SU-DHL-6 (cell line): Measurements from ENCODE around the gene CPLX1.

Source experiments
- H2AFZ ChIP-seq: fragments of 200-600 bp; sonication (generic); 2 replicates; pipeline ENCODE4 v1.6.1; 2014; ENCODE audit warnings: low read depth, mild to moderate bottlenecking, moderate library complexity, mixed read lengths, antibody characterized with exemption, low read length; ENCODE audit not compliant: severe bottlenecking
- H3F3A ChIP-seq: fragments of 200-600 bp; shearing (Covaris generic); 2 replicates; pipeline ENCODE4 v1.6.0; 2016; ENCODE audit warnings: antibody characterized with exemption, mild to moderate bottlenecking; ENCODE audit not compliant: insufficient read depth
- H3K27ac ChIP-seq: fragments of 200-600 bp; sonication (generic); 2 replicates; pipeline ENCODE4 v1.5.1; 2016; ENCODE audit warnings: low read depth, mild to moderate bottlenecking, low read length, moderate library complexity, mixed read lengths
- H3K27me3 ChIP-seq: fragments of 200-600 bp; sonication (generic), shearing (Covaris generic); 2 replicates; pipeline ENCODE4 v1.6.0; 2014; ENCODE audit warnings: mild to moderate bottlenecking, low read length
- H3K36me3 ChIP-seq: fragments of 200-600 bp; sonication (generic); 2 replicates; pipeline ENCODE4 v1.6.1; 2014; ENCODE audit warnings: mild to moderate bottlenecking, low read length, mixed read lengths
- H3K4me2 ChIP-seq: fragments of 300-600, 200-600 bp; shearing (Covaris generic), sonication (generic); 2 replicates; pipeline ENCODE4 v1.6.0; 2014; ENCODE audit warnings: low read length, low read depth, mild to moderate bottlenecking; ENCODE audit not compliant: poor library complexity, severe bottlenecking
- H3K4me3 ChIP-seq: fragments of 200-600 bp; sonication (generic); 2 replicates; pipeline ENCODE4 v1.5.1; 2014; ENCODE audit warnings: antibody characterized with exemption, low read length, mild to moderate bottlenecking, mixed read lengths; ENCODE audit not compliant: insufficient read depth, poor library complexity, severe bottlenecking
- H3K79me2 ChIP-seq: fragments of 200-600 bp; sonication (generic); 2 replicates; pipeline ENCODE4 v1.6.1; 2014; ENCODE audit warnings: mild to moderate bottlenecking, low read length, moderate library complexity; ENCODE audit not compliant: insufficient read depth
- H3K9ac ChIP-seq: fragments of 200-600 bp; sonication (generic); 2 replicates; pipeline ENCODE4 v1.7.0; 2014; ENCODE audit warnings: mild to moderate bottlenecking, low read length
- H3K9me2 ChIP-seq: fragments of 200-600 bp; sonication (generic); replicated peaks from 2 replicates; pipeline ENCODE4 v1.6.1; 2014; ENCODE audit warnings: low read length; ENCODE audit not compliant: insufficient read depth
- H3K9me3 ChIP-seq: fragments of 200-600 bp; sonication (generic); 2 replicates; pipeline ENCODE4 v1.6.1; 2014; ENCODE audit warnings: low read length, mixed read lengths; ENCODE audit not compliant: insufficient read depth
- H4K20me1 ChIP-seq: fragments of 200-600 bp; sonication (generic); 2 replicates; pipeline ENCODE4 v1.6.1; 2014; ENCODE audit warnings: low read depth, mild to moderate bottlenecking, antibody characterized with exemption, low read length, moderate library complexity, mixed read lengths
- CTCF ChIP-seq: fragments of 200-600 bp; sonication (generic); IDR thresholded peaks from one replicate; pipeline ENCODE4 v1.5.1; 2017; ENCODE audit warnings: antibody characterized with exemption, mild to moderate bottlenecking, low read length, moderate library complexity; ENCODE audit not compliant: insufficient read depth, poor library complexity, severe bottlenecking
- EZH2phosphoT487 ChIP-seq: fragments of 200-600 bp; sonication (generic), shearing (Covaris generic); conservative IDR thresholded peaks from 2 replicates; pipeline ENCODE4 v1.6.1; 2018; ENCODE audit warnings: mild to moderate bottlenecking, antibody characterized with exemption, low read length, moderate library complexity, mixed read lengths

Gene CPLX1

GRCh38 chr4:820230-821172, 5.4 kb downstream of the CPLX1 start:
- H3K9ac ChIP-seq = no peak overlapping the region
- no peak overlapping the region for H3K4me3 ChIP-seq
- no peaks in the 10 kb centered on the region for H3K9me2 ChIP-seq
- no peaks in the 10 kb centered on the region for H3K36me3 ChIP-seq
- H3K27ac ChIP-seq = no peak overlapping the region
- TF ChIP-seq EZH2phosphoT487 (no peak), CTCF (no peak)
- no peaks in the 10 kb centered on the region for H4K20me1 ChIP-seq
- 0 out of 2 replicates have a peak, but pooled peaks cover under 1% of the 10 kb centered on the region for H3F3A ChIP-seq
- H3K9me3 ChIP-seq = no peaks in the 10 kb centered on the region
- no peak overlapping the region for H2AFZ ChIP-seq
- H3K27me3 ChIP-seq = no peaks in the 10 kb centered on the region
- no peaks in the 10 kb centered on the region for H3K79me2 ChIP-seq
- no peak overlapping the region for H3K4me2 ChIP-seq

- Histone ChIP-seq H3K4me2 (no peak overlapping the region), H3K9me3 (no peaks in the 10 kb centered on the region), H4K20me1 (no peaks in the 10 kb centered on the region), H3K9ac (no peak overlapping the region), H3K36me3 (no peaks in the 10 kb centered on the region), H2AFZ (no peak overlapping the region), H3K9me2 (no peaks in the 10 kb centered on the region), H3F3A (0 out of 2 replicates have a peak, but pooled peaks cover 3% of the 10 kb centered on the region), H3K79me2 (no peaks in the 10 kb centered on the region), H3K4me3 (no peak overlapping the region), H3K27ac (no peak overlapping the region), H3K27me3 (no peaks in the 10 kb centered on the region)
- TF ChIP-seq CTCF = no peak
- TF ChIP-seq EZH2phosphoT487 = no peak
These were observed 6.3 kb downstream of the CPLX1 start for GRCh38 chr4:819401-820229.

- TF ChIP-seq CTCF (no peak), EZH2phosphoT487 (no peak)
- no peaks in the 10 kb centered on the region for H3K9me2 ChIP-seq
- no peaks in the 10 kb centered on the region for H3K9me3 ChIP-seq
- no peak overlapping the region for H3K9ac ChIP-seq
- H3K4me3 ChIP-seq = no peak overlapping the region
- H4K20me1 ChIP-seq = no peaks in the 10 kb centered on the region
- no peak overlapping the region for H2AFZ ChIP-seq
- no peak overlapping the region for H3K27ac ChIP-seq
- no peaks in the 10 kb centered on the region for H3K36me3 ChIP-seq
- no peaks in the 10 kb centered on the region for H3K27me3 ChIP-seq
- no peak overlapping the region for H3K4me2 ChIP-seq
- 0 out of 2 replicates have a peak, but pooled peaks cover 3% of the 10 kb centered on the region for H3F3A ChIP-seq
- H3K79me2 ChIP-seq = no peaks in the 10 kb centered on the region
These were observed 7.6 kb downstream of the CPLX1 start for GRCh38 chr4:818106-818921.
